Panc1 (cell line): Measurements from ENCODE around the gene CLRN3. TPM values are rescaled to one million over a fixed set of nuclear protein-coding genes. Genes with fewer than 3 reads are reported as not detected.

Experiments used
- ATAC-seq: fragments of 200-7000 bp; cut with Tn5 transposase; 2 replicates; pipeline ENCODE4 v1.9.1; 2020; ENCODE audit warnings: mild to moderate bottlenecking, moderate library complexity
- Bru-seq: library from RNA; stranded (reverse); fragments of 400-500 nt; gene quantifications from one replicate; lab custom pipeline; 2021; lab: Mats Ljungman, UMichigan
- BruChase-seq, 2 experiments: library from RNA; stranded (reverse); fragments of 400-500 nt; gene quantifications; one replicate each; lab custom pipeline; 2021; lab: Mats Ljungman, UMichigan
- BruUV-seq: library from RNA; stranded (reverse); fragments of 400-500 nt; replicated peaks from 2 replicates; lab custom pipeline; 2021; lab: Mats Ljungman, UMichigan
- CTCF ChIA-PET: fragments of 300-600 bp; sonication (Branson Sonifier 250); formaldehyde crosslinking; loops from one replicate; lab custom pipeline; 2022; ENCODE audit warnings: antibody characterized with exemption; lab: Charles Lee
- POLR2A ChIA-PET: fragments of 300-600 bp; sonication (Branson Sonifier 250); formaldehyde crosslinking; loops from one replicate; lab custom pipeline; 2022; ENCODE audit warnings: antibody characterized with exemption; lab: Charles Lee
- DNase-seq: peaks from one replicate; pipeline ENCODE4 v3.0.0-alpha.2; 2010; ENCODE audit warnings: low read depth, low spot score
- H3K27ac ChIP-seq: 2 replicates; pipeline ENCODE4 v1.5.1; 2011; ENCODE audit warnings: mild to moderate bottlenecking, low read length, inconsistent platforms
- H3K27me3 ChIP-seq: fragments of 200-500 bp; sonication (Bioruptor generic); 2 replicates; pipeline ENCODE4 v1.6.0; 2014; ENCODE audit warnings: low read length, inconsistent platforms; ENCODE audit not compliant: control insufficient read depth, insufficient read depth
- H3K36me3 ChIP-seq: fragments of 200-500 bp; sonication (Bioruptor generic); 2 replicates; pipeline ENCODE4 v1.5.1; 2014; ENCODE audit warnings: inconsistent platforms, mild to moderate bottlenecking, low read length, moderate library complexity; ENCODE audit not compliant: control insufficient read depth, insufficient read depth
- H3K4me1 ChIP-seq: 2 replicates; pipeline ENCODE4 v1.5.1; 2011; ENCODE audit warnings: inconsistent platforms, mild to moderate bottlenecking, low read length, moderate library complexity; ENCODE audit not compliant: control insufficient read depth, insufficient read depth
- H3K4me3 ChIP-seq, 2 experiments: 2 replicates each; pipeline ENCODE4 v1.5.1; 2011 to 2012; ENCODE audit warnings: low read depth in 2 of 2, low read length in 2 of 2, mild to moderate bottlenecking in 2 of 2, inconsistent platforms in 1 of 2, moderate library complexity in 1 of 2
- H3K9me3 ChIP-seq: fragments of 200-500 bp; sonication (Bioruptor generic); 2 replicates; pipeline ENCODE4 v1.5.1; 2014; ENCODE audit warnings: low read depth, mild to moderate bottlenecking, inconsistent platforms, low read length, moderate library complexity; ENCODE audit not compliant: control insufficient read depth, insufficient read depth
- POLR2AphosphoS5 ChIP-seq: IDR thresholded peaks from 2 replicates; pipeline ENCODE4 v1.6.1; 2012; ENCODE audit warnings: mild to moderate bottlenecking, low read depth, low read length, moderate library complexity
- REST ChIP-seq, 2 experiments: IDR thresholded peaks; 2 replicates each; pipeline ENCODE4 v1.6.1; 2011 to 2012; ENCODE audit warnings: low read depth in 2 of 2, control low read depth in 1 of 2, low read length in 1 of 2, mild to moderate bottlenecking in 1 of 2, moderate library complexity in 1 of 2; ENCODE audit not compliant: insufficient read depth in 1 of 2
- SIN3A ChIP-seq: IDR thresholded peaks from 2 replicates; pipeline ENCODE4 v1.6.1; 2012; ENCODE audit warnings: low read depth, mild to moderate bottlenecking, low read length, moderate library complexity, borderline replicate concordance; ENCODE audit not compliant: insufficient read depth
- TCF7L2 ChIP-seq: IDR thresholded peaks from 2 replicates; pipeline ENCODE4 v1.6.1; 2011; ENCODE audit warnings: mild to moderate bottlenecking, low read depth, low read length, inconsistent platforms
- in situ Hi-C: cut with HindIII; loops from 2 replicates; pipeline ENCODE4 v1.10.0; 2016; ENCODE audit warnings: low sequenced_read_pairs, low pct_unique_long_range_greater_than_20kb
- intact Hi-C: fragments of 100-400 bp; cut with micrococcal nuclease; formaldehyde crosslinking; loops from one replicate; pipeline ENCODE4 v1.10.0; 2022; ENCODE audit not compliant: unreplicated experiment
- long read RNA-seq: library from polyadenylated mRNA; unstranded; transcript quantifications from one replicate; pipeline ENCODE4 v2.0.0, GENCODE V29; 2021; ENCODE audit not compliant: unreplicated experiment
- polyA plus RNA-seq: library from polyadenylated mRNA; unstranded; fragments of >200 nt; gene quantifications from one replicate; pipeline ENCODE4 v1.2.1, GENCODE V29; 2012; ENCODE audit warnings: missing spikeins; ENCODE audit not compliant: insufficient read length
- total RNA-seq: library from RNA; stranded (reverse); gene quantifications from one replicate; pipeline ENCODE4 v1.2.1, GENCODE V29; 2021; ENCODE audit not compliant: unreplicated experiment
- TF ChIP-seq, protein P1 (sequence below): fragments of 450-650 bp; IDR thresholded peaks from 2 replicates; pipeline ENCODE4 v1.5.1; 2017; ENCODE audit warnings: mild to moderate bottlenecking

CLRN3 gene
- total RNA-seq (not detected), Bru-seq, nascent RNA (not detected), BruChase-seq, experiment 1, labeled RNA remaining after a 2-hour chase (not detected), BruChase-seq, experiment 2, labeled RNA remaining after a 6-hour chase (not detected)
- not detected for polyA plus RNA-seq
- long read RNA-seq, result 0 reads

DNA sequence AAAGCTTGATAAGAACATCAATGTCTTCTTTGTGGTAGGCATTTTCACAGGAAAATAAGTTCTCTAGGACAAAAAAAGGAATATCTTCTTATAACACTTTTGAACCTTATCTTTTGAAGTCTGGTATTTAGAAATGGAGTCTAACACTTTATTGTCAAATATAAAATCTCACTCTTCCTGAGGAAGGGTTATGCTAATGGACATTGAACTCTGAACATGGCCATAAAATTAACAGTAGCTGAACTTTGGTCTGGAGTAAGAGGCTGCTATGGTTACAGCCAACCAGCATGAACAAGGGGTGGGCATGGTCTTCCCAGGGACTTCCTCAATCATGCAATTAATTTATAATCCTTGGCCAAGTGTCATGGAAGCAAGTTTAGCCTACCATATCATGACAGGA lies at the start of gene CLRN3:
Gene CLRN3, minus strand, starts transcription at position 199 of the 400 bp plus-strand sequence. Its CDS starts 157 bp downstream, at position 42.
- no TSS peak for BruUV-seq
- no peak within 1 kb of the TSS for H3K4me3 ChIP-seq
- in situ Hi-C loops, result no loop called here
- H3K4me1 ChIP-seq, result no peaks in the 10 kb centered on the region
- CTCF ChIA-PET, result no interaction called here
- POLR2A ChIA-PET, result no interaction called here
- no peaks in the 10 kb centered on the region for H3K36me3 ChIP-seq
- no peak for ATAC-seq
- no peak for TF ChIP-seq TCF7L2
- TF ChIP-seq SIN3A, result no peak
- no peak for TF ChIP-seq REST (IDR thresholded peaks at IDR 0.05; ENCODE audit: insufficient read depth in 1 of 2, low read depth in 2 of 2, low read length in 1 of 2)
- no peak for TF ChIP-seq POLR2AphosphoS5
- TF ChIP-seq, protein P1, sequence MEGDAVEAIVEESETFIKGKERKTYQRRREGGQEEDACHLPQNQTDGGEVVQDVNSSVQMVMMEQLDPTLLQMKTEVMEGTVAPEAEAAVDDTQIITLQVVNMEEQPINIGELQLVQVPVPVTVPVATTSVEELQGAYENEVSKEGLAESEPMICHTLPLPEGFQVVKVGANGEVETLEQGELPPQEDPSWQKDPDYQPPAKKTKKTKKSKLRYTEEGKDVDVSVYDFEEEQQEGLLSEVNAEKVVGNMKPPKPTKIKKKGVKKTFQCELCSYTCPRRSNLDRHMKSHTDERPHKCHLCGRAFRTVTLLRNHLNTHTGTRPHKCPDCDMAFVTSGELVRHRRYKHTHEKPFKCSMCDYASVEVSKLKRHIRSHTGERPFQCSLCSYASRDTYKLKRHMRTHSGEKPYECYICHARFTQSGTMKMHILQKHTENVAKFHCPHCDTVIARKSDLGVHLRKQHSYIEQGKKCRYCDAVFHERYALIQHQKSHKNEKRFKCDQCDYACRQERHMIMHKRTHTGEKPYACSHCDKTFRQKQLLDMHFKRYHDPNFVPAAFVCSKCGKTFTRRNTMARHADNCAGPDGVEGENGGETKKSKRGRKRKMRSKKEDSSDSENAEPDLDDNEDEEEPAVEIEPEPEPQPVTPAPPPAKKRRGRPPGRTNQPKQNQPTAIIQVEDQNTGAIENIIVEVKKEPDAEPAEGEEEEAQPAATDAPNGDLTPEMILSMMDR, result no peak
- H3K27ac ChIP-seq, result no peak within 1 kb of the TSS
- H3K27me3 ChIP-seq, result peaks cover 15% of the 10 kb centered on the region
- intact Hi-C loops, result no loop called here
- H3K9me3 ChIP-seq, result no peaks in the 10 kb centered on the region
- DNase-seq, result no peak

GRCh38 chr10:127940866-127941640 lies 48.3 kb upstream of the CLRN3 start:
- no peak for DNase-seq
- POLR2A ChIA-PET, result no interaction called here
- no peaks in the 10 kb centered on the region for H3K36me3 ChIP-seq
- CTCF ChIA-PET, result no interaction called here
- in situ Hi-C loops (no loop called here), intact Hi-C loops (no loop called here)
- no peak for ATAC-seq
- no peak for TF ChIP-seq POLR2AphosphoS5
- TF ChIP-seq SIN3A, result no peak
- no peak for TF ChIP-seq REST (IDR thresholded peaks at IDR 0.05; ENCODE audit: insufficient read depth in 1 of 2, low read depth in 2 of 2, low read length in 1 of 2)
- no peak for TF ChIP-seq TCF7L2
- H3K27me3 ChIP-seq, result peaks cover 12% of the 10 kb centered on the region
- no peak overlapping the region for H3K27ac ChIP-seq
- no peak overlapping the region for H3K4me3 ChIP-seq
- BruUV-seq, result no TSS peak
- H3K4me1 ChIP-seq, result no peaks in the 10 kb centered on the region
- H3K9me3 ChIP-seq, result no peaks in the 10 kb centered on the region
